Esophagus squamous epithelium (tissue), 5 donors: Measurements from ENCODE around the gene ZNF652. TPM values are rescaled to one million over a fixed set of nuclear protein-coding genes. Genes with fewer than 3 reads are reported as not detected.

Source experiments
- DNase-seq: peaks from one replicate; lab custom pipeline; 2025; lab: John Stamatoyannopoulos, UW
- H3K27ac ChIP-seq, 4 donors: fragments of 200-600 bp; sonication (generic); one replicate each; pipeline ENCODE4 v1.5.1; 2016 to 2019; ENCODE audit warnings: mild to moderate bottlenecking in 1 of 4
- H3K27me3 ChIP-seq, 4 donors: fragments of 200-600 bp; sonication (generic); 1 replicate in 3 of 4; 2 replicates in 1 of 4; pipeline versions ENCODE4 v1.5.1 to v1.6.0; 2017 to 2021; ENCODE audit warnings: antibody characterized with exemption in 1 of 4
- H3K36me3 ChIP-seq, 3 donors: fragments of 200-600 bp; sonication (generic); one replicate each; pipeline ENCODE4 v1.5.1; 2016 to 2019
- H3K4me1 ChIP-seq, 3 donors: fragments of 200-600 bp; sonication (generic); one replicate each; pipeline ENCODE4 v1.5.1; 2017 to 2019
- H3K4me3 ChIP-seq, 4 donors: fragments of 200-600 bp; sonication (generic); 1 replicate in 3 of 4; 2 replicates in 1 of 4; pipeline ENCODE4 v1.5.1; 2016 to 2019; ENCODE audit warnings: mild to moderate bottlenecking in 2 of 4, moderate library complexity in 1 of 4
- H3K9me3 ChIP-seq, 3 donors: fragments of 200-600 bp; sonication (generic); one replicate each; pipeline ENCODE4 v1.5.1; 2016 to 2019
- POLR2A ChIP-seq, 4 donors: fragments of 450-650 bp; IDR thresholded peaks; one replicate each; pipeline ENCODE4 v1.6.1; 2017; ENCODE audit warnings: antibody characterized with exemption in 4 of 4, mild to moderate bottlenecking in 4 of 4, moderate library complexity in 3 of 4
- WGBS, 2 donors: methylation state at CpG; one replicate each; pipeline ENCODE4 v1.1.5; 2018; 5-methylcytosine and 5-hydroxymethylcytosine counted together
- intact Hi-C: fragments of 100-400 bp; cut with DNase I; formaldehyde crosslinking; loops from one replicate; pipeline ENCODE4 v1.15.0; 2022
- total RNA-seq, 4 donors: library from RNA; depleted of rRNA; stranded (reverse); fragments of >200 nt; gene quantifications; one replicate each; pipeline ENCODE4 v1.1.0, GENCODE V29; 2016
- TF ChIP-seq, protein P1 (sequence below), 6 experiments: fragments of 450-650 bp in 4 of 6; fragments of 200-600 bp in 2 of 6; sonication (generic) in 2 of 6; IDR thresholded peaks; one replicate each; pipeline ENCODE4 v1.5.1; 2016 to 2019; ENCODE audit warnings: antibody characterized with exemption in 6 of 6, mild to moderate bottlenecking in 4 of 6, moderate library complexity in 4 of 6
- donor health status: DM: yes; HTN: yes; CAD: no.

ZNF652 gene
- total RNA-seq, 4 donors from 2014 or later, result 14.0 to 32.6 (median 20.9) TPM

DNA sequence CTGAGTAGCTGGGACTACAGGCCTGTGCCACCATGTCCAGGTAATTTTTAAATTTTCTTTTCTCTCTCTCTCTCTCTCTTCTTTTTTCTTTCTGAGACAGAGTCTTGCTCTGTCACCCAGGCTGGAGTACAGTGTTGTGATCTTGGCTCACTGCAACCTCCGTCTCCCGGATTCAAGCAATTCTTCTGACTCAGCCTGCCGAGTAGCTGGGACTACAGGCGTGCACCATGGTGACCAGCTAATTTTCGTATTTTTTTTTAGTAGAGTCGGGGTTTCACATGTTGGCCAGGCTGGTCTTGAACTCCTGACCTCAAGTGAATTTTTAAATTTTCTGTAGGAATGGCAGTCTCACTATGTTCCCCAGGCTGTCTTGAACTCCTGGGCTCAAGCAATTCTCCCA is 11.1 kb upstream of the ZNF652 start:
- no peaks in the 10 kb centered on the region for H3K9me3 ChIP-seq
- WGBS, 2 donors, result 77% methylated on average over 6 of the region's 6 CpGs
- no peak overlapping the region for H3K27ac ChIP-seq
- no peaks in the 10 kb centered on the region for H3K27me3 ChIP-seq
- intact Hi-C loops, result no loop called here
- no peaks in the 10 kb centered on the region for H3K36me3 ChIP-seq
- no peak for DNase-seq
- H3K4me3 ChIP-seq, result no peak overlapping the region
- H3K4me1 ChIP-seq, result peaks cover 0 to 10% (median 0%) of the 10 kb centered on the region in 3 donors
- TF ChIP-seq, protein P1, sequence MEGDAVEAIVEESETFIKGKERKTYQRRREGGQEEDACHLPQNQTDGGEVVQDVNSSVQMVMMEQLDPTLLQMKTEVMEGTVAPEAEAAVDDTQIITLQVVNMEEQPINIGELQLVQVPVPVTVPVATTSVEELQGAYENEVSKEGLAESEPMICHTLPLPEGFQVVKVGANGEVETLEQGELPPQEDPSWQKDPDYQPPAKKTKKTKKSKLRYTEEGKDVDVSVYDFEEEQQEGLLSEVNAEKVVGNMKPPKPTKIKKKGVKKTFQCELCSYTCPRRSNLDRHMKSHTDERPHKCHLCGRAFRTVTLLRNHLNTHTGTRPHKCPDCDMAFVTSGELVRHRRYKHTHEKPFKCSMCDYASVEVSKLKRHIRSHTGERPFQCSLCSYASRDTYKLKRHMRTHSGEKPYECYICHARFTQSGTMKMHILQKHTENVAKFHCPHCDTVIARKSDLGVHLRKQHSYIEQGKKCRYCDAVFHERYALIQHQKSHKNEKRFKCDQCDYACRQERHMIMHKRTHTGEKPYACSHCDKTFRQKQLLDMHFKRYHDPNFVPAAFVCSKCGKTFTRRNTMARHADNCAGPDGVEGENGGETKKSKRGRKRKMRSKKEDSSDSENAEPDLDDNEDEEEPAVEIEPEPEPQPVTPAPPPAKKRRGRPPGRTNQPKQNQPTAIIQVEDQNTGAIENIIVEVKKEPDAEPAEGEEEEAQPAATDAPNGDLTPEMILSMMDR (IDR thresholded peaks at IDR 0.05), result no peak
- TF ChIP-seq POLR2A (IDR thresholded peaks at IDR 0.05), result no peak

DNA sequence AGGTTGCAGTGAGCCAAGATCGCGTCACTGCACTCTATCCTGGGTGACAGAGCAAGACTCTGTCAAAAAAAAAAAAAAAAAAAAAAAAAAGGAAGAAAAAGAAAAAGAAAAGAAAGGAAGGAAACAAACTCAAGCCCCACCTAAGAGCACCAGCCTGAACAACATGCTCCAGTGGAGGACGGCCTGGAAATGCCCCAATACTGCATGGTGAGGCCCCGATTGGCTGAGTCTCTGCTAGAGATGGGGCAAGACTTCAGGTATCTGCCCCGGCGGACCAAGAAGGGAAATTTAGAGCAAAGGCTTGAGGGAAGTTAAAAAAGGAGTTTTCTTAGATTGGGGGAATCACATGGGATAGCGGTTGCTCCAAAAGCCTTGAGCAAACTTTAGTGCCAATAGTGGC is 10.4 kb upstream of the ZNF652 start:
- no peaks in the 10 kb centered on the region for H3K9me3 ChIP-seq
- intact Hi-C loops, result no loop called here
- H3K27ac ChIP-seq, result no peak overlapping the region
- H3K36me3 ChIP-seq, result no peaks in the 10 kb centered on the region
- H3K4me1 ChIP-seq, result peaks cover 0 to 10% (median 0%) of the 10 kb centered on the region in 3 donors
- H3K4me3 ChIP-seq, result no peak overlapping the region
- H3K27me3 ChIP-seq, result no peaks in the 10 kb centered on the region
- 74 to 82% methylated on average over 5 to 7 of the region's 7 CpGs for WGBS, 2 donors
- DNase-seq, result no peak
- TF ChIP-seq, protein P1 (IDR thresholded peaks at IDR 0.05), result no peak
- TF ChIP-seq POLR2A (IDR thresholded peaks at IDR 0.05), result no peak

DNA sequence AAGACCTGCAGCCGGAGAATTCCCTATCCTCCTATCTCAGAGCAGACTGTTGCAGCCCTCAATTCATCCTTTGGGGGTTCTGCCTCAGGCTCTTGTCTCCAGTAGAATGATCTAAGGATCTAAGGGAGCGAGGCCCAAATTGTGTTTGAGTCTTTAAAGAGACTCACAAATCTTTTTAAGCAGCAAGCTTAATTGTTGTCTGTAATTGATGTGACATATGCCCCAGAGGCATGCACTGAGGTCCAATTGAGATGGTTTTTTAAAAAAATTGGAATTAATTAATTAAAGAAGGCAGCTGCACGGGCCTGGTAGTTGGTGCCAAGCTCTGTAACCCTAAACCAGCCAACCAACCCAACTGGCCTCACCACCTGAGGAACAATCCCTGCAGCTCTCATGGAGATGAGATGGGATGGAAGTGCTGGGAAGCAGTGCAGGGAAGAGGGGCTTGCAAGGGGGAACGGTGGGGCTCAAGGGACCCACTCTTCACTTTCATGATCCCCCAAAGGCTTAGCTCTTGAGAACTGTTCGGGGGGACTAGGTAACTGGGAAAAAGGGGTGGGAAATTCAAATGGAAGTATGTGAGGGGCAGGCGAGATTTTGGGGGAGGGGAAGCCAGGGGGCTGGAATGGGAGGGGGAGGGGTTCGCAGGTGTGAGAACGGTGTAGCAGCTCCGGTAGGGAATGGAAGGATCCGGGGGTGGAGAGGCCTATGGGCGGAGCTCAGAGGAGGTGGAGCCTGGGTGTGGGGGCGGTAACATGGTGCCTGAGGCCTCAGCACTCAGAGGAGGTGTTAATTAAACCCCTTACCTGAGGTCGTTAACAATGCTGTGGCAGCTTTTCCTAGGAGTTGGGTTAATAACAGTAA is 9.2 kb upstream of the ZNF652 start:
- H3K36me3 ChIP-seq, result no peaks in the 10 kb centered on the region
- H3K27me3 ChIP-seq, result no peaks in the 10 kb centered on the region
- no peak for DNase-seq
- intact Hi-C loops, result no loop called here
- no peaks in the 10 kb centered on the region for H3K9me3 ChIP-seq
- no peak for TF ChIP-seq POLR2A (IDR thresholded peaks at IDR 0.05)
- TF ChIP-seq, protein P1 (IDR thresholded peaks at IDR 0.05), result no peak
- H3K27ac ChIP-seq, result no peak overlapping the region
- no peak overlapping the region for H3K4me3 ChIP-seq
- 32 to 42% methylated on average over 13 of the region's 13 CpGs for WGBS, 2 donors
- H3K4me1 ChIP-seq, result peaks cover 0 to 10% (median 0%) of the 10 kb centered on the region in 3 donors

DNA sequence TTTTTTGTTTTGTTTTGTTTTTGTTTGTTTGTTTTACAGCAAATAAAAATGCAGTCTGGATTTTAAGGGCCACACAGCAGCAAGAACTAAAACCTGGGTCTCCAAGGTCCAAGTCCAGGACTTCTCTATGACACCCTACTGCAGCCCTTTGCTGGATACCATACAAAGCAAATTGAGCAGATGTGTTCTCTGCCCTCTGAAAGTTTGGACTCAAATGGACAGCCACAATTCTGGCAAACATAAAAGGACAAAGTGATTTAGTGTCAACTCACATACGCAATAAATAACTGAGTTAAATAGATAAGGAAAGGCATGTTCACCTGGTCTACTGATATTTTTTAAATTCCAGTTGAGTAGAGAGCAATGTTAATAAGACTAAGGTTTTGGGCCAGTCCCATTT is 7.7 kb upstream of the ZNF652 start:
- 91 to 100% methylated on average over 1 of the region's 1 CpG for WGBS, 2 donors
- no peak for DNase-seq
- intact Hi-C loops, result no loop called here
- Histone ChIP-seq H3K27me3 (no peaks in the 10 kb centered on the region), H3K9me3 (no peaks in the 10 kb centered on the region), H3K36me3 (no peaks in the 10 kb centered on the region), H3K27ac (no peak overlapping the region), H3K4me1 (peaks cover 0 to 10% (median 0%) of the 10 kb centered on the region in 3 donors), H3K4me3 (no peak overlapping the region)
- TF ChIP-seq, protein P1 (IDR thresholded peaks at IDR 0.05), result no peak
- no peak for TF ChIP-seq POLR2A (IDR thresholded peaks at IDR 0.05)

DNA sequence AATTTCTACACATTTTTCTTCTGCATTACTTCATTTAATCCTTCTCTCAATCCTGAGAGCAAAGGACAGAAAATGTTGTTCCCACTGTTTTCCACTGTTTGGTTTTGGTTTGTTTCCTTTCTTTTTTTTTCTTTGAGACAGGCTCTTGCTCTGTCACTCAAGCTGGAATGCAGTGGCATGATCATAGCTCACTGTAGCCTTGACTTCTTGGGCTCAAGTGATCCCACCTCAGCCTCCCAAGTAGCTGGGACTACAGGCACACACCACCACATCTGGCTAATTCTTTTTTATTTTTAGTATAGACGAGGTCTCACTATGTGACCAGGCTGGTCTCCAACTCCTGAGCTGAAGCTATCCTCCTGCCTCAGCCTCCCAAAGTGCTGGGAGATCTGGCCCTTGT is 7.0 kb upstream of the ZNF652 start:
- TF ChIP-seq, protein P1 (IDR thresholded peaks at IDR 0.05), result no peak
- no peak for TF ChIP-seq POLR2A (IDR thresholded peaks at IDR 0.05)

More for the DNA sequence above, 7.0 kb upstream of the ZNF652 start:
- Histone ChIP-seq H3K27me3 (no peaks in the 10 kb centered on the region), H3K36me3 (no peaks in the 10 kb centered on the region), H3K9me3 (no peaks in the 10 kb centered on the region), H3K4me1 (peaks cover 0 to 10% (median 0%) of the 10 kb centered on the region in 3 donors), H3K27ac (no peak overlapping the region), H3K4me3 (no peak overlapping the region)
- intact Hi-C loops, result no loop called here
- no peak for DNase-seq
- 79 to 100% methylated on average over 1 of the region's 1 CpG for WGBS, 2 donors
